Measurements from ENCODE around the gene KCNH1.

Gene KCNH1

GRCh38 chr1:210827481-210827880, 306.5 kb downstream of the KCNH1 start:
- TF ChIP-seq CTCF (conservative IDR thresholded peaks at IDR 0.05; ENCODE audit: low read depth, low read length): no peak
- no peak for DNase-seq (ENCODE audit: low read depth)
- no peak overlapping the region for H3K4me3 ChIP-seq (ENCODE audit: low read depth, low read length)

GRCh38 chr1:210826686-210827085, 307.3 kb downstream of the KCNH1 start:
- no peak overlapping the region for H3K4me3 ChIP-seq (ENCODE audit: low read depth, low read length)
- TF ChIP-seq CTCF (conservative IDR thresholded peaks at IDR 0.05; ENCODE audit: low read depth, low read length): no peak
- no peak for DNase-seq (ENCODE audit: low read depth)

GRCh38 chr1:210822932-210823331, 311.0 kb downstream of the KCNH1 start:
- H3K4me3 ChIP-seq (ENCODE audit: low read depth, low read length): no peak overlapping the region
- TF ChIP-seq CTCF (conservative IDR thresholded peaks at IDR 0.05; ENCODE audit: low read depth, low read length): no peak
- no peak for DNase-seq (ENCODE audit: low read depth)

- H3K4me3 ChIP-seq (ENCODE audit: low read depth, low read length): no peak overlapping the region
- no peak for TF ChIP-seq CTCF (conservative IDR thresholded peaks at IDR 0.05; ENCODE audit: low read depth, low read length)
- no peak for DNase-seq (ENCODE audit: low read depth)
Measured at GRCh38 chr1:210822241-210822640, 311.7 kb downstream of the KCNH1 start.

- TF ChIP-seq CTCF (conservative IDR thresholded peaks at IDR 0.05; ENCODE audit: low read depth, low read length): no peak
- H3K4me3 ChIP-seq (ENCODE audit: low read depth, low read length): no peak overlapping the region
- DNase-seq (ENCODE audit: low read depth): no peak
Measured at GRCh38 chr1:210821615-210822014, 312.3 kb downstream of the KCNH1 start.

- no peak for TF ChIP-seq CTCF (conservative IDR thresholded peaks at IDR 0.05; ENCODE audit: low read depth, low read length)
- H3K4me3 ChIP-seq (ENCODE audit: low read depth, low read length): no peak overlapping the region
- no peak for DNase-seq (ENCODE audit: low read depth)
Measured at GRCh38 chr1:210819266-210819665, 314.7 kb downstream of the KCNH1 start.

- no peak for DNase-seq (ENCODE audit: low read depth)
- H3K4me3 ChIP-seq (ENCODE audit: low read depth, low read length): no peak overlapping the region
- TF ChIP-seq CTCF (conservative IDR thresholded peaks at IDR 0.05; ENCODE audit: low read depth, low read length): no peak
Measured at GRCh38 chr1:210817385-210818275, 316.3 kb downstream of the KCNH1 start.
